ENCODE results near the gene GP2. TPM values are rescaled to one million over a fixed set of nuclear protein-coding genes. Genes with fewer than 3 reads are reported as not detected.

GP2 gene
- total and polyA plus RNA-seq, 2 of the 4 experiments (the other 2 are of a cell fraction), result not detected

GRCh38 chr16:20316715-20317114, 10.6 kb downstream of the GP2 start:
- no peak overlapping the region for H4K91ac ChIP-seq (ENCODE audit: insufficient read depth, low read depth, low read length)
- H3K4ac ChIP-seq (ENCODE audit: low read depth, low read length), result no peak overlapping the region
- POLR2A ChIA-PET (ENCODE audit: unreplicated experiment), result no interaction called here
- H2BK120ac ChIP-seq (ENCODE audit: low read depth, low read length), result no peak overlapping the region
- H3K9ac ChIP-seq (ENCODE audit: low read depth, low read length), result no peak overlapping the region
- no TSS peak for BruUV-seq (replicated peaks)
- H2AK9ac ChIP-seq (replicated peaks; ENCODE audit: low read depth, low read length, poor library complexity), result no peak overlapping the region
- no peak overlapping the region for H3K18ac ChIP-seq (ENCODE audit: low read depth, low read length)
- DNase-seq, result no peak
- H3K36me3 ChIP-seq (ENCODE audit: control insufficient read depth, insufficient read depth, low read length), result no peaks in the 10 kb centered on the region
- H3K9me3 ChIP-seq (ENCODE audit: control insufficient read depth, insufficient read depth, low read length), result peaks cover 13% of the 10 kb centered on the region; the same call in 1 of the 2 replicates
- ATAC-seq (ENCODE audit: low read depth), result no peak
- H3K27ac ChIP-seq (ENCODE audit: insufficient read depth, low read length), result no peak overlapping the region
- in situ Hi-C loops (cut with MboI; ENCODE audit: low sequenced_read_pairs), result no loop called here
- no peaks in the 10 kb centered on the region for H4K20me1 ChIP-seq (ENCODE audit: insufficient read depth, low read length)
- 67 to 71% methylated on average over 2 to 3 of the region's 5 CpGs for WGBS, 2 experiments (ENCODE audit: extremely low coverage in 2 of 2, insufficient read length in 1 of 2)
- no peak overlapping the region for H2AFZ ChIP-seq (replicated peaks; ENCODE audit: low read length, poor library complexity)
- no peak overlapping the region for H4K5ac ChIP-seq (ENCODE audit: low read depth, low read length)
- CTCF ChIA-PET, result no interaction called here
- intact Hi-C loops (cut with micrococcal nuclease), result no loop called here
- no peak overlapping the region for H3K14ac ChIP-seq (replicated peaks; ENCODE audit: low read depth, low read length)
- H3K79me1 ChIP-seq (ENCODE audit: low read depth in 1 of 2, low read length in 2 of 2), result no peaks in the 10 kb centered on the region
- no peak overlapping the region for H2BK20ac ChIP-seq (ENCODE audit: low read depth, low read length)
- H2BK5ac ChIP-seq (ENCODE audit: low read depth, low read length, poor library complexity, severe bottlenecking), result no peak overlapping the region
- no peak overlapping the region for H2AK5ac ChIP-seq (ENCODE audit: low read depth, low read length)
- H3K4me1 ChIP-seq (ENCODE audit: control insufficient read depth, insufficient read depth, low read length), result no peaks in the 10 kb centered on the region
- H3K9me1 ChIP-seq (ENCODE audit: insufficient read depth, low read length), result no peaks in the 10 kb centered on the region
- H2BK15ac ChIP-seq (ENCODE audit: low read depth, low read length), result no peak overlapping the region
- dilution Hi-C loops (cut with HindIII; ENCODE audit: low sequenced_read_pairs, unreplicated experiment), result no loop called here
- H3K56ac ChIP-seq (ENCODE audit: extremely low read depth, insufficient read depth, low read length), result no peak overlapping the region
- TF ChIP-seq NFE2L2 (IDR thresholded peaks at IDR 0.05; ENCODE audit: low read depth, low read length), result no peak
- no peak for TF ChIP-seq MXI1 (IDR thresholded peaks at IDR 0.05; ENCODE audit: borderline replicate concordance, low read depth, low read length)
- TF ChIP-seq RAD21 (IDR thresholded peaks at IDR 0.05; ENCODE audit: low read length), result no peak
- no peak for TF ChIP-seq BHLHE40 (IDR thresholded peaks at IDR 0.05; ENCODE audit: low read depth, low read length)
- TF ChIP-seq MAZ (IDR thresholded peaks at IDR 0.05; ENCODE audit: borderline replicate concordance, low read depth, low read length), result no peak
- no peak for TF ChIP-seq ELK1 (IDR thresholded peaks at IDR 0.05; ENCODE audit: borderline replicate concordance, low read depth, low read length)
- TF ChIP-seq CHD1 (IDR thresholded peaks at IDR 0.05; ENCODE audit: low read depth, low read length), result no peak
- no peak for TF ChIP-seq MAFK (IDR thresholded peaks at IDR 0.05; ENCODE audit: low read depth, low read length)
- no peak for TF ChIP-seq RCOR1 (IDR thresholded peaks at IDR 0.05; ENCODE audit: insufficient replicate concordance, low read length)
- TF ChIP-seq POLR2A (IDR thresholded peaks at IDR 0.05; ENCODE audit: low read depth, low read length), result no peak
- TF ChIP-seq RFX5 (IDR thresholded peaks at IDR 0.05; ENCODE audit: low read depth, low read length), result no peak
- H3K4me3 ChIP-seq (ENCODE audit: insufficient read depth, low read depth, low read length), result no peak overlapping the region
- no peaks in the 10 kb centered on the region for H3K27me3 ChIP-seq (ENCODE audit: control insufficient read depth, insufficient read depth, low read length)
- no peak overlapping the region for H4K8ac ChIP-seq (ENCODE audit: low read depth in 2 of 2, low read length in 2 of 2)
- H3K23ac ChIP-seq (ENCODE audit: low read depth, low read length), result no peak overlapping the region
- no peak overlapping the region for H3K4me2 ChIP-seq (ENCODE audit: low read depth, low read length)
